NCI-H510A treated with DMSO at 0.1 percent for 48 hours (cell line): ENCODE measurements around the gene BTNL8.

ENCODE experiments used
- DNase-seq: peaks from one replicate; lab custom pipeline; 2025; lab: John Stamatoyannopoulos, UW

The BTNL8 gene

GRCh38 chr5:180898621-180899246 is at the start of gene BTNL8:
Gene BTNL8, plus strand, starts transcription at chr5:180899159. Its CDS starts 152 bp downstream, at chr5:180899311.
- no peak for DNase-seq

- no peak for DNase-seq
Observed at GRCh38 chr5:180849827-180850226, 49.1 kb upstream of the BTNL8 start.

- no peak for DNase-seq
Observed at GRCh38 chr5:180850434-180851078, 48.4 kb upstream of the BTNL8 start.

GRCh38 chr5:180852495-180852894 is 46.5 kb upstream of the BTNL8 start:
- DNase-seq = no peak

GRCh38 chr5:180853121-180853847 is 45.7 kb upstream of the BTNL8 start:
- DNase-seq = no peak

GRCh38 chr5:180853848-180854176 is 45.1 kb upstream of the BTNL8 start:
- DNase-seq = no peak

GRCh38 chr5:180858586-180858985 is 40.4 kb upstream of the BTNL8 start:
- DNase-seq = no peak

- peak; percentile 30 for DNase-seq
Observed at GRCh38 chr5:180860273-180860886, 38.6 kb upstream of the BTNL8 start.

GRCh38 chr5:180860887-180861822 is 37.8 kb upstream of the BTNL8 start, which contains the start of gene ZFP62:
Gene ZFP62, minus strand, starts transcription at chr5:180861276. Its CDS starts 57 bp downstream, at chr5:180861219.
- DNase-seq = peak; percentile 69

GRCh38 chr5:180862645-180863044 is 36.3 kb upstream of the BTNL8 start:
- DNase-seq = no peak

- no peak for DNase-seq
Observed at GRCh38 chr5:180865981-180866695, 32.8 kb upstream of the BTNL8 start.

- DNase-seq = no peak
Observed at GRCh38 chr5:180866985-180867384, 32.0 kb upstream of the BTNL8 start.

GRCh38 chr5:180868960-180869359 is 30.0 kb upstream of the BTNL8 start:
- peak; percentile 44 for DNase-seq

GRCh38 chr5:180869587-180869986 is 29.4 kb upstream of the BTNL8 start:
- DNase-seq = no peak

GRCh38 chr5:180870276-180871068 is 28.5 kb upstream of the BTNL8 start:
- DNase-seq = no peak

GRCh38 chr5:180872419-180872818 is 26.5 kb upstream of the BTNL8 start:
- no peak for DNase-seq

GRCh38 chr5:180873615-180874520 is 25.1 kb upstream of the BTNL8 start:
- no peak for DNase-seq

- no peak for DNase-seq
Observed at GRCh38 chr5:180874804-180875582, 24.0 kb upstream of the BTNL8 start.
